ENCODE measurements around the gene EVI5L.

- TF ChIP-seq POLR2A (IDR thresholded peaks at IDR 0.05) (no peak), CTCF (IDR thresholded peaks at IDR 0.05) (no peak)
Measured at GRCh38 chr19:7865262-7865911, 35.4 kb downstream of the EVI5L start.
